Activated CD8-positive, alpha-beta memory T cell treated with anti-CD3 and anti-CD28 coated beads for 36 hours (primary cell): ENCODE results near the gene RHEB. TPM values are rescaled to one million over a fixed set of nuclear protein-coding genes. Genes with fewer than 3 reads are reported as not detected.

Experiments
- CTCF ChIA-PET: fragments of 350-600 bp; sonication (Branson Sonifier 250); formaldehyde crosslinking; loops from one replicate; lab custom pipeline; 2021; ENCODE audit warnings: antibody characterized with exemption; lab: Charles Lee
- POLR2A ChIA-PET: fragments of 350-600 bp; sonication (Branson Sonifier 250); formaldehyde crosslinking; loops from one replicate; lab custom pipeline; 2021; ENCODE audit warnings: antibody characterized with exemption; lab: Charles Lee
- total RNA-seq, 2 experiments: library from RNA; stranded (reverse); gene quantifications; one replicate each; pipeline ENCODE4 v1.2.3, GENCODE V29; 2021

The RHEB gene
- total RNA-seq, 2 experiments from 2014 or later: 49.4 to 51.2 TPM

DNA sequence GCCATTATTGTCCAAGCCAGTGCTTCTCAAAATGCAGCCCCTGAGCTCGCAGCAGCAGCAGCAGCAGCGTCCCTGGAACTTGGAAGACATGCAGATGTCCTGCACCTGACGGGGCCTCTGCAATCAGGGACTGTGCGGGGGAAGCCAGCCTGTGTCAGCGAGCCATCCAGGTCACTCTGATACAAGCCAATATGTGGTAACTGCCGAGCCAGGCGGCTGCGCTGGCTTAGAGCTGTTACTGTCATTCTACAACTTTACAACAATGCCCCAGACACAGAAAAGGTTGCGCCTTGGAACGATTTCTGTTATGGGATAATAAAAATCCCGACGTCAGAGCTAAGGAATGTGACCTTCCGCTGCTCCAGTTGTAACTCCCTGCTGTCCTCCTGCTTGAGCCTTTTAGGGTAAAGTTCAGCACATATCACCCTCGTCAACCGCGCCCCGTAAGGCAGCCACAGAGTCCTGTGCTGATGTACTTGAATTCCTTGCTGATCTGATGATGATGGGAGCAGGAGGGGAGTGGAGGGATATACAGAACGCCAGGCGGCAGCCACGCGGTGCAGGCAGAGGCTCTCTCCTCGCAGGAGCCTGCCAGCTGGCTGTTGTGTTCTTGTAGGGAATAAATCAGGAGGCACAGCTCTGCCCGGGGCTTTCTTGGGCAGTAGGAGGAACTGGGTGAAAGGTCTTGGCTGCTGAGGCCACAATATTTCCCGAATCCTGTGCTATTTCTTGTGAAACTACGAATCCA is 59.8 kb downstream of the RHEB start:
- ChIA-PET CTCF (interaction anchor here (2.2 kb wide), 1 partner anchor 10 kb away, joined by 8 read pairs; no protein-coding TSS in a partner anchor), POLR2A (no interaction called here)

DNA sequence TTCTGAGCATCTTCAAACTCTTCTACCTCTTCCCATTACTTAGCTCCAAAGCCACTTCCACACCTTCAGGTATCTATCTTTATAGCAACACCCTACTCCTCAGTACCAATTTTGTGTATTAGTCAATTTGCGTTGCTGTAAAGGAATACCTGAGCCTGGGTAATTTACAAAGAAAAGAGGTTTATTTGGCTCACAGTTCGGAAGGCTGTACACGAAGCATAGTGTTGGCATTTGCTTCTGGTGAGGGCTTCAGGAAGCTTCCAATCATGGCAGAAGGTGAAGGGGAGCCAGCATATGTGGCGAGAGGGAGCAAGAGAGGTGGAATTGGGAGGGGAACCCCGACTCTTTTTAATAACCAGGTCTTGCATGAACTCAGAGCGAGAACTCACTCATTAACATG is 62.2 kb downstream of the RHEB start:
- CTCF ChIA-PET: no interaction called here
- POLR2A ChIA-PET: no interaction called here

DNA sequence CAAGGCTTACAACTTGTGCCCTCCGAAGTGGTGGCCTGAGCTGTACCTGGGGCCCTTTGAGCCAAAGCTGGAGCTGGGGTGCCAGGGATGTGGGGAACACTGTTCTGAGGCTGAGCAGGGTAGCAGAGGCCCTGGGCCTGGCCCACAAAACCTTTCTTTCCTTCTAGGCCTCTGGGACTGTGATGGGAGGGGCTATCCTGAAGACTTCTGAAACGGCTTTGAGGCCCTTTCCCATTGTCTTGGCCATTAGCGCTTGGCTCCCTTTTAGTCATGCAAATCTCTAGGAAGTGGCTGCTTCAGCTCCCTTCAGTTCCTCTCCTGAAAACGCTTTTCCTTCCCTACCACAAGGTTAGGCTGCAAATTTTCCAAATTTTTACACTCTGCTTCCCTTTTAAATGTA is 62.9 kb downstream of the RHEB start:
- POLR2A ChIA-PET: no interaction called here
- CTCF ChIA-PET: no interaction called here

DNA sequence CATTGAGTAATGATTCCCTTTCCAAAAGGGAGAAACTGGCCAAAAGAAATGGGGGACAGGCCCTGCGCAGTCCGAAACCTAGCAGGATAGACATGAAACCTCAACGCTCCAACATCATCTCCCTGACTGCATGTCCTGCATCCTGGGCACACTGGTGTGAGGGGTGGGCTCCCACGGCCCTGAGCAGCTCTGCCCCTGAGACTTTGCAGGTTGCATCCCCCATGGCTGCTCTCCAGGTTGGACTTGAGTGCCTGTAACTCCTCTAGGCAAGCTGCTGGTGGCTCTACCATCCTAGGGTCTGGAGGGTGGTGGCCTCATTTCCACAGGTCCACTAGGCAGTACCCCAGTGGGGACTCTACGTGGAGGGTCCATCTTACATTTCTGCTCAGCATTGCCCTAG is 63.4 kb downstream of the RHEB start:
- POLR2A ChIA-PET: no interaction called here
- CTCF ChIA-PET: no interaction called here

DNA sequence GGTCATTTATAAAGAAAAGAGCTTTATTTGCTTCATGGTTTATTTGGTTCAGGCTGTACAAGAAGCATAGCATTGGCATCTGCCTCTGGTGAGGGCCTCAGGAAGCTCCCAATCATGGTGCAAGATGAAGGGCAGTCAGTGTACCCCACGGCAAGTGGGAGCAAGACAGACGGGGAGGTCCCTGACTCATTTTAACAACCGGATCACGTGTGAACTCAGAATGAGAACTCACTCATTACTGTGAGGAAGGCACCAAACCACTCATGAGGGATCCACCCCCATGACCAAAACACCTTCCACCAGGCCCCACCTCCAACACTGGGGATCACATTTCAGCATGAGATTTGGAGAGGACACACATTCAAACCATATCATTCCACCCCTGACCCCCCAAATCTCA is 64.0 kb downstream of the RHEB start:
- ChIA-PET CTCF (no interaction called here), POLR2A (no interaction called here)

DNA sequence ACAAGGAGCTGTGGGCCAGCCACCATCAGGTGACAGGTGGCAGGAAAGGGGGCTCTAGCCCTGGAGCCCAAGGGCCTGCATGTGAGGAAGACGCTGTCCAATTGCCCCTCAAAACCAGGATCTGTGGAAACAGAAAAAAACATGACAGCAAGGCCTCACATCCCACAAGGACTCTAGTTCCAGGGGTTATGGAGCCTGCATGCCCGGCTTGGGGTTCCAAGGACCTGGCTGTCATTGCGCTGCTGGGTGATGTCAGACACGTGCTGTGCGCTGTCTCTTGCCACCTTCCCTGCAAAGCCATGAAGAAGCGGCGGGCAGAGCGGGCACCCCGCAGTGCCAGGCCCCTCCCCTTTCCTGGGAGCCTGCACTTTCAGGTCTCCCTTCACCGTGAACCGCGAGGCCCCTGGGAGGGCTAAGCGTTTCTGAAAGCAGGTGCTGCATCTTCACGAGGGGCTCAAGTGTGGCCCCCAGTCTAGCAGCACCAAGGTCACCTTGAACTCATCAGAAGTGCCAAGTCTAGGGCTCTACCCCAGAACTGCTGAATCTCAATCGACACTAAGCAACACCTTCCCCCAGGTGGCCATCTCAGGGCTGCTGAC is 64.7 kb downstream of the RHEB start:
- POLR2A ChIA-PET: no interaction called here
- CTCF ChIA-PET: no interaction called here

DNA sequence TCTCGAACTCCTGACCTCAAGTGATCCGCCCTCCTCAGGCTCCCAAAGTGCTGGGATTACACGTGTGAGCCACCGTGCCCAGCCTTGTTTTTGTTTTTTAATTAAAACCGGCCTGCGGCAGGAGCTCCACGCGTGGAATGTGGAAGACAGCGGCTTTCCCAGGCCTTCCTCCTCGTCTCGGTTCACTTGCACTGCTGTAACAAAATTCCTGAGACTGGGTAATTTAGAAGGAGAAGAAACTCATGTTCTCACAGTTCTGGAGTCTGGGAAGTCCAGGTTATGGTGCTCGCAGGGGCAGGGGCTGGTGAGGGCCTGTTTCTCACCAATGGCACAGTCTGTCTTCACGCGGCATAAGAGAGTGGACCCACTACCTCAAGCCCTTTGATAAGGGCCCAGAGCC is 65.4 kb downstream of the RHEB start:
- ChIA-PET CTCF (no interaction called here), POLR2A (no interaction called here)

DNA sequence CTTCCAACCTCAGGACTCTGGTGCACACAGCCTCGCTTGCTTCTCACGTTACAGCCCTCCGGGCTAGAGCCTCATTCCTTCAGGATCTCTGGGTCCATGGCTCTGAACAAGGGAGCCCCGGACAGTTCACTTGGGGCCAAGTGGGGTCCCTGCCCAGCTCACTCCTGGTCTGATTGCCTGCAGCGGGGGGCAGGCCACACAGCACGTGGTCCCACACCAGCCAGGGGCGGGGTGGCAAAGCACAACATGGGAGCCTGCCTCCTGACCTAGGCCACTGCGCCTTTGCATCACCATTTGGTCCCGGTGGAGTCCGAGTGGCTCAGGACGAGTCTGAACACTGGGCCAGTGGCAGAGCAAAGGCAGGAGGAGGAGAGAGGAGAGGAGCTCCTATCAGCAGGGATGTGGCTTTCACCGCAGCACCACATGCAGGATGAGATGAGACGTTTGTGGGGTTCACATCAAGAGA is 66.3 kb downstream of the RHEB start:
- POLR2A ChIA-PET: no interaction called here
- CTCF ChIA-PET: interaction anchor here (1.1 to 7.0 kb wide), 2 partner anchors 86 to 104 kb away, joined by 4 to 64 read pairs; no protein-coding TSS in a partner anchor

DNA sequence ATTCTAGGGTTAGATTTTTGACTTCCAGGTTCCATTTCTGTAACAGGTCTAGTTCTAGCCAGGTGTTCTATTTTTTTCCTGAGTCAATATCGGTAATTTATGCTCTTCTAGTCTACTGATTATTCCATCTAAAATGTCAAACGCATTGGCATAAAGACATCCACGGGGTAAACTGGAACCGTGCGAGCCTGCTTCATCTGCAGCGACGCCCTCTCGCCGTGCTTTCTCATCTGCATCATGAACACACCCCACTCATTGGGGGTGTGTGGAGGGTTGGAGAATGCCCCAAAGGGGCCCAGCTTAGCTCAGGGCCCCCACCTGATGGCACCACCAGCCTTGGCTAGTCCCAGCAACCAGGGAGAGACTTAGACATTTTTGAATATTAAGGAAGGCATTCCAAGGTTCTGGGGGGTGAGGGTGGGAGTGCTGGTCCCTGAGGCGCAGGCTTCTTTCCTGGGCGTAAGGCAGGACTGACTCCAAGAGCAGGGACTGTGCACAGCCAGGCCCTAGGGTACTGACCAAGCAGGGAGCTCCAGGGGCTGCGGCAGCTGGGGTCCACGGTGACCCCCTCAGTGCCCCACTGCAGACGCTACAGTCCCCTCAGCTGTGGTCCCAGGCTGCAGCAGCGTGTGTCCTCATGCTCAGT is 66.9 kb downstream of the RHEB start:
- CTCF ChIA-PET: interaction anchor here (1.1 to 7.0 kb wide), 2 partner anchors 85 to 105 kb away, joined by 4 to 64 read pairs; no protein-coding TSS in a partner anchor
- POLR2A ChIA-PET: no interaction called here

DNA sequence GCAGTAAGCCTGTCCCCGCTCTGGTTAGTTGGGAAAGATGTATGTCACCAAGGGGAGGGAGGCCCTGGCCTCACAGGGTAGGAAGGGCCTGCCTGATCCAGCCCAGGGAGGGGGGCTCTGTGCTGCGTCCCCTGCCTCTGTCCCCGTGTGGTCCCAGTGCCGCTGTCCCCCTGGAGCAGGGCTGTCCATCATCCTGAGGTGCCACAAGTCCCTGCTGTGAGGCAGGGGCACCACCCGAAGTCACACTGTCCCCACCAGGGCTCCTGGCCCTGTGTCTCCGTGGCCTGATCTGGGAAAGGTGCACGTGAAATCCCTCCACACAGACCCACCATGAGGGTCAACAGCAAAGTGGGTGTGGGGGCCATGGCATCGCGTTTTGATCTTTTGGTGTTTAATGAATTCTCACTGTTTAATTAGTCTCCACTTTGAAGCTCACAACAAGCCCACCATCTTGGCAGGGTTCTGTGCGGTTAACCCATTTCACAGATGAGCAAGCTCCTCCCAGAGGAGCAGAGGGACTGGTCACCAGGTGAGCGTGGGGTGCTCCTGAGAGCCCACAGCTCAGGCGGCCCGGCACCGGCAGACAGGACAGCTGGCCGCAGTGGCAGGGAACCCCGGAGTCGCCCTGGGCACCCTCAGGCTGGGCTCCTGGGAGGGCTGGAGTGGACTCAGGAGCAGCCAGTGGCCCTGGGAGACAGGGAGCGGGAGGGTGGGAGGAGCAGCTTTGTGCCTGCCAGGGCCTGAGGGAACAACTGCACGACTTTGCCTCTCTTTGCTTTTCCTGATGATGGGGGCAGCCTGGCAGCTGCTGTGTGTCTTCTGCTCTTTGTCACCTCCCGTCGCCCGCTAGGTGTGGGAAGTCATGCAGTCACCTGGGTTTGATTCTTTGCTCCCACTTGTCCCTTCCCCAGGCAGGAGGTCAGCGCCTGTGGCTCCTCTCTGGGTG is 67.8 kb downstream of the RHEB start:
- POLR2A ChIA-PET: interaction anchor here (0.6 kb wide), 1 partner anchor 10 kb away, joined by 3 read pairs; no protein-coding TSS in a partner anchor
- CTCF ChIA-PET: interaction anchor here (0.9 to 7.0 kb wide), 4 partner anchors 14 to 106 kb away, joined by 3 to 64 read pairs (median 4); no protein-coding TSS in a partner anchor

DNA sequence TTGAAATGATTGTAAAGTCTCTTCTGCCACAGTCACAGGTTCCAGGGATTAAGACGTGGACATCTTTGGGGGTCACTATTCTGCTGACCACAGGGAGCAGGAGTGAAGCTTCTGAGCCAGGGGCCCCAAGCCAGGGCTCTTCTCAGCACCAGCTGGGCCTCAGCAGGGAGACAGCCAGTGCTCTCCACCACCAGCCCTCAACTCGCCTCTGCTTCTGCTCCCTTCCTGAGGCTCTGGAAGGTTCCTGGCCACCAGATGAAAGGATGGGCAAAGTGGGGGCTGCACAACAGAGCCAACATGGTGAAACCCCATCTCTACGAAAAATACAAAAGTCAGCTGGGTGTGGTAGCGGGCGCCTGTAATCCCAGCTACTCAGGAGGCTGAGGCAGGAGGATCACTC is 68.5 kb downstream of the RHEB start:
- CTCF ChIA-PET: interaction anchor here (0.9 to 7.0 kb wide), 3 partner anchors 9 to 84 kb away, joined by 3 to 64 read pairs (median 8); no protein-coding TSS in a partner anchor
- POLR2A ChIA-PET: interaction anchor here (0.6 kb wide), 1 partner anchor 11 kb away, joined by 3 read pairs; no protein-coding TSS in a partner anchor

DNA sequence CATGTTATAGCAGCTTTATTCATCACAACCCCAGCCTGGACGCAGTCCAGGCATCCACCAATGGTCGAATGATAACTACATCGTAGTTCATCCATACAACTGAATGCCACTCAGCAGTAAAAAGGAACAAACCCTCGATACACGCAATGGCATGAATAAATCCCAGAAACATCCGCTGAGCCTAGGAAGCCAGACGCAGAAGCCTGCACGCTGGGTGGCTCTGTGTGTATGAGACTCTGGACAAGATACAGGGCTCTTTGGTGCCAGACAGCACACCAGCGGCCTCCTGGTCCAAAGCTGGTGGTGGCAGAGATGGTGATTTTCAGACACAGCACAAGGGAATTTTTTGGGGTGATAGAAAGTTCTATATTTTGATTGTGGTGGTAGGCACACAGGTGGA is 69.7 kb downstream of the RHEB start:
- CTCF ChIA-PET: interaction anchor here (1.0 to 7.0 kb wide), 9 partner anchors 10 to 133 kb away, joined by 3 to 64 read pairs (median 8); no protein-coding TSS in a partner anchor
- POLR2A ChIA-PET: no interaction called here

DNA sequence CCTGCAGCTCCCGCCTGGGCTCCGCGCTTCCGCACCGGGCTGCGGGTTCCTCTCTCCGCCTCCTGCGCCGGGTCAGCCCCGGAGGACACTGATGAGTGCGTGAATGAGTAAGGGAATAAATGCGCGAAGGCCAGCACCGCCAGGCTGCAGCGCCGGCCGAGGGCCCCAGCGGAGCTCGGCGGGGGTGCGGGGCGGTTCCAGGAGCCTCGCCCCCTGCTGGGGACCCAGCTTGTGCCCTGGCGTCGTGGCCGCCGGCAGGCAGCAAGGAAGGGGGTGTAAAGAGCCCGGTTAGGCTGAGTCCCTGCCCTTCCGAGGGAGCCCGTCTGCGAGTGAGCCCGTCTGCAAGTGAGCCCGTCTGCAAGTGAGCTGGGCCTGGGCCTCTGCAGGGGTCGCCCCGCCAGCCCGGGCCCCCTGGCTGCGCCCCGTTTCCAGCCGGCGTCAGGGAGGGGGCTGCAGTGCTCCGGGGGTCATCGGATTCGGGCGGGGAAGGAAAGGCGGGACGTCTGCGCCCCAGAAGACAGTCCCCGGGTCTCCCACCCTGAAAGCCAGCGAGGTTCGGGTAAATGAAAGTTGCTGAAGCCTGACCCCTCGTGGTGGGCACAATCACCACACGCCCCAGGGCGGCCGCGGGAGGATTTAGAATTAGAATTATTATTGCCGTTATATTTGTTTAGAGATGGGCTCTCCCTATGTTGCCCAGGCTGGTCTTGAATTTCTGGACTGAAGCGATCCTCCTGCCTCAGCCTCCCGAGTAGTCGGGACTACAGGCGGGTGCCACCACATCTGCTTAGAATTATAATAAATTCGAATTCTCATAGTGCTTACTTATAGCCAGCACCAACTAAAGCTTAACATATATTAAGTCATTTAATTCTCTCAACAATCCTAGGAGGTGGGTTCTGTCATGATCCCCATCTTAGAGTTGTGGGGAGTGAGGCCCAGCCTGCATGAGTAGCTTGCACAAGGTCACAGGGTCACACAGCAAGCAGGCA is 71.1 kb downstream of the RHEB start:
- CTCF ChIA-PET: interaction anchor here (0.5 to 7.0 kb wide), 39 partner anchors 11 to 1044 kb away, joined by 3 to 64 read pairs (median 4); no protein-coding TSS in a partner anchor
- POLR2A ChIA-PET: interaction anchor here (0.6 to 1.0 kb wide), 2 partner anchors 80 to 221 kb away, joined by 3 read pairs; no protein-coding TSS in a partner anchor

DNA sequence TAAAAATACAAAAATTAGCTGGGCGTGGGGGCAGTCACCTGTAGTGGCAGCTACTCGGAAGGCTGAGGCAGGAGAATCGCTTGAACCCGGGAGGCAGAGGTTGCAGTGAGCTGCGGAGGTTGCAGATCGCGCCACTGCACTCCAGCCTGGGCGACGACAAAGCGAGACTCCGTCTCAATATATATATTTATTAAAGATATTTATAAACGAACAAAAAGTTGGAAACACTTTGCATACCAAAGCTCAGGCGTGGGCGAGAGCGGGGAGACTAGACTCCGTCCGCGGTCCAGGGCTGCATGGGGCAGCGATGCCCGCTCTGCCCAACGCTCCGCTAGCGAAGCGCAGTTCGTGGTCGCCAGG is 71.8 kb downstream of the RHEB start:
- ChIA-PET CTCF (interaction anchor here (0.6 to 7.0 kb wide), 27 partner anchors 11 to 383 kb away, joined by 3 to 64 read pairs (median 4); no protein-coding TSS in a partner anchor), POLR2A (interaction anchor here (0.6 to 1.0 kb wide), 2 partner anchors 80 to 220 kb away, joined by 3 read pairs; no protein-coding TSS in a partner anchor)

DNA sequence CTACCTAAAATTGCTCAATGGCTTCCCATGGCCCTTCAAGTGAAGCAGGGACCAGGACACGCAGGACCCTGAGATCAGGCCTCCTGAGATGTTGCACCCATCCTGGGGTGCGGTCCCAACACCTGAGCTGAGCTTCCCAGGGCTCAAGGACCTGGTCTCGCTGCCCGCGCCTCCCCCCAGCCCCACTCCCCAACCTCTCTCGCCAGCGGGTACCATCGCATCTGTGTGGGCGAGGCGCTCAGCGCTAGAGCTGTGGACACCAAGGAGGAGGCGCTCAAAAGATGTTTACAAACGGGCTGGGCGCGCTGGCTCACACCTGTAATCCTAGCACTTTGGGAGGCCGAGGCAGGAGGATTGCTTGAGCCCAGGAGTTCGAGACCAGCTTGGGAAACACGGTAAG is 72.4 kb downstream of the RHEB start:
- CTCF ChIA-PET: interaction anchor here (1.0 to 7.0 kb wide), 12 partner anchors 10 to 312 kb away, joined by 3 to 64 read pairs (median 4); no protein-coding TSS in a partner anchor
- POLR2A ChIA-PET: interaction anchor here (0.6 kb wide), 1 partner anchor 220 kb away, joined by 3 read pairs; the partner anchor contains the start of gene ABCF2

DNA sequence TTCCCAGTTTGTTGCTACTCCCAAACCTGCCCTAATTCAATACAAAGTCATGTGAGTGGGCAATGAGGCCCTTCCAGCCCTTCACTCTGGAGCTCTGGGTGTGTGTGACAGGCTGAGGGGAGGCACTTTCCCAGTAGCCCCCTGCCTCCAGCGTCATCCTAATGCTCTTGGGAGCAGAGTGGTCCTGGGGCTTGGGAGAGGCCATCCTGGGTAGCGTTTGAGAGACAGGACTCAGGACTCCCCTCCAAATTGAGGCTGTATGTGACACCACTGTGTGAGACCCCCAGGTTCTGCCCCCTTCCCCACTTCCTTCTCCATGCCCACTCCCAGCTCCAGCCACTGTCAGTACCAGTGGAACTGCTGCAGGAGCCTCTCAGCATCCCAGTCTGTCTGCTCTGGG is 73.3 kb downstream of the RHEB start:
- ChIA-PET POLR2A (no interaction called here), CTCF (interaction anchor here (0.9 kb wide), 1 partner anchor 16 kb away, joined by 3 read pairs; no protein-coding TSS in a partner anchor)

DNA sequence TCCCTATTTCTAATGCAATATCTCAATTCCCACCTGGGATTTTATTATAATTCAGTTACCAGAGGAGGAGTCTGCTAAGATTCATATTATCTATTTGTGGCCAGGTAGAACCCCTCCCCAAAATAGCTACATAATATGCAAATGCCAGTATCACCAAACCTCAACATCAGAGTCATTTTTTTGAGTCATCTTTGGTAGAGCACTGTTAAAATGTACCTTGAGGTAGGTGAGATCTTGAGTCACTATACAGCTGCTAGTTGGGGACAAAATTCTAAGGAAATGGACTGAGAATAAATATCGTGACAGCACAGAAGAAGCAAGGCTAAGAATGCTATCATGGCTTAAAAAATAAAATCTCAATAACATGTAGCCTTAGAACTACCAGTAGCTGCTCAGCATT is 75.1 kb downstream of the RHEB start:
- ChIA-PET CTCF (interaction anchor here (2.7 kb wide), 1 partner anchor 76 kb away, joined by 8 read pairs; no protein-coding TSS in a partner anchor), POLR2A (no interaction called here)
